Activated T-cell treated with anti-CD3 and anti-CD28 coated beads for 1 hour (primary cell): ENCODE measurements around the gene KIFC3.
"Not testable (repeated sequence)": the region's sequence is repeated elsewhere in the genome, so short reads cannot be mapped to it uniquely, and the experiment has no call there.

Experiments used
- DNase-seq: peaks from one replicate; pipeline ENCODE4 v3.0.0-alpha.2; 2020; ENCODE audit warnings: low read depth

KIFC3 gene

DNA sequence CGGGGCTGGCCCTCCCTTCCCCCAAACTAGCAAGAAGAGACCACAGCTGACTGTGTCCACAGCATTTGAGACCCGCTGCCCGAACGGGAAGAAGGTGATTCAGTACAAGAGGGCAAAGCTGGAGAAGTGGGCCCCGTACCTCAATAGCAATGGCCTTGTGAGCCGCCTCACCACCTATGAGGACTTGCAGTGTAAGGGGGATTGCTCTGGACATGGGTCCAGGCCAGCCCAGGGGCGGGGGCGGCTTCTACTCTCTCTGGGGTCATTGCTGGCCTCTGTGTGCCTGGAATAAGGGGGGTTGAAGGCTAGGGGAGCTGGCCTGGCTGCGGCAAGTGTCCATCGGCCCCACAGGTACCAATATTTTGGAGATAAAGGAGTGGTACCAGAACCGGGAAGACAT lies 79.6 kb downstream of the KIFC3 start:
- DNase-seq = no peak

DNA sequence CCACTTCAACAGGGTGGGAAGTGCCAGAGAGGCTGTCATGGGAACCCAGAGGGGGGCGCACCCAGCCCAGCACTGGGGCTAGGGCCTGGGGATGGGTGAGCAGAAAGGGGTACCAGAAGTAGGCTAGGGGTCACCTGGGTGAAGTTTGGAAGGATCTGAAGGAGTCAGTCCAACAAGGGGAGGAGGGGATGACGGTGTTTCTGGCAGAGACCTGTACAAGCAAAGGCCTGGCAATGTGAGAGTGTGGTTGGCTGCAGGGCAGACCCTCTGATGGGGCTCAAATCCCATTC lies 80.1 kb downstream of the KIFC3 start:
- no peak for DNase-seq

- DNase-seq = no peak
Observed at GRCh38 chr16:57721356-57722209, 80.7 kb downstream of the KIFC3 start.

- peak; percentile 9 for DNase-seq
Observed at GRCh38 chr16:57720142-57720575, 82.1 kb downstream of the KIFC3 start.

DNA sequence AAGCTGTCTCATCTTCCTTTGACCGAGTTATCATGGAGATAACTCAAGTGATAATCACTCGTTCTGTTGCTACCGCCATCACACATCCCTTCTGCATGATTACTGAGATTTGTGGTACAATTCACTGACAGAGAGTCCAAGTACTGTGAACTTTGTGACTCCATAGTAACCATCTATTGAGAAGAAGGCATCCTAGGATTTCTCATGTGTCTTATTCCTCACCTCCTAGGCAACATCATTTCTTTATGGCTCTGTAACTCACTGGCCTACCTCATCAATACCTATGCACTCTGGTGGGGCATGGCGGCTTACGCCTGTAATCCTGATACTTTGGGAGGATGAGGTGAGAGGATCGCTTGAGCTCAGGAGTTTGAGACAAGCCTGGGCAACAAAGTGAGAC lies 88.2 kb downstream of the KIFC3 start:
- DNase-seq = no peak

DNA sequence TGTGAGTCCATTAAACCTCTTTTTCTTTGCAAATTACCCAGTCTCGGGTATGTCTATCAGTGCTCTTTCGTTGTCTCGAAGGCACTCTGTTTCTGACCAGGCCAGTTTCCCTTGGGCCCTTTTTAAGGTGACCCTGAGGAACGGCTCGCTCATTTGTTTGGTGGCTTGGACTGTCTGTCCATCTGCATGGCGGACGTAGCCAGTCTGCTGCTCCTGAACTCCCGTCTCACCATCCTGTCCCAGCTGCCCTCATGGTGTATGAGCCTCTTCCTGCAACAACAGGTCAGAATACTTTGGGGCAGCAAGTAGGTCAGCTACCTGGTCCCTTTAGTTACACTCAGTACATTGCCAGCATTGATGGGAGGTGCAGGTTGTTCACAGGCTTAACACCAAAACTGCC lies 88.7 kb downstream of the KIFC3 start:
- no peak for DNase-seq

- not testable (repeated sequence) for DNase-seq
Observed at GRCh38 chr16:57712569-57712968, 89.7 kb downstream of the KIFC3 start.

- DNase-seq = no peak
Observed at GRCh38 chr16:57711993-57712392, 90.3 kb downstream of the KIFC3 start.

- no peak for DNase-seq
Observed at GRCh38 chr16:57711346-57711745, 90.9 kb downstream of the KIFC3 start.

DNA sequence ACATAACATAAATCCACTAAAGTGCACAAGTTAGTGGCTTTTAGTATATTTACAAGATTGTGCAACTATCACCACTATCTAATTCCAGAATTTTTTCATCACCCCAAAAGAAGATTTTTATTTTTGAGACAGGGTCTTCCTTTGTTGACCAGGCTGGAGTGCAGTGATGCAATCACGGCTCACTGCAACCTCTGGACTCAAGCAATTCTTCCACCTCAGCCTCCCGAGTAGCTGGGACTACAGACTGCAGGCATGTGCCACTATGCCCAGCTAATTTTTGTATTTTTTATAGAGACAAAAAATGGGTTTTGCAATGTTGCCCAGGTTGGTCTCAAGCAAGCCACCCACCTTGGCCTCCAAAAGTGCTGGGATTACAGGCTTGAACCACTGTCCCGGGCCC lies 92.6 kb downstream of the KIFC3 start:
- no peak for DNase-seq
